Esophagus muscularis mucosa (tissue), 4 donors: ENCODE data around the gene UBAC2. TPM values are rescaled to one million over a fixed set of nuclear protein-coding genes. Genes with fewer than 3 reads are reported as not detected.

Experiments
- DNase-seq: peaks from one replicate; pipeline ENCODE4 v3.0.0-alpha.2; 2017; ENCODE audit errors: extremely low spot score
- H3K27ac ChIP-seq, 4 donors: fragments of 200-600 bp; sonication (generic); replicated peaks in 1 of 4; 1 replicate in 3 of 4; 2 replicates in 1 of 4; pipeline ENCODE4 v1.5.1; 2016 to 2019; ENCODE audit warnings: mild to moderate bottlenecking in 1 of 4
- H3K27me3 ChIP-seq, 4 donors: fragments of 200-600 bp; sonication (generic); one replicate each; pipeline versions ENCODE4 v1.5.1 to v1.6.0; 2016 to 2019
- H3K36me3 ChIP-seq, 4 donors: fragments of 200-600 bp; sonication (generic); one replicate each; pipeline ENCODE4 v1.5.1; 2016 to 2019
- H3K4me1 ChIP-seq, 4 donors: fragments of 200-600 bp; sonication (generic); one replicate each; pipeline ENCODE4 v1.5.1; 2016 to 2019
- H3K4me3 ChIP-seq, 4 donors: fragments of 200-600 bp; sonication (generic); 1 replicate in 2 of 4; 2 replicates in 2 of 4; pipeline ENCODE4 v1.5.1; 2016 to 2019; ENCODE audit warnings: mild to moderate bottlenecking in 4 of 4, moderate library complexity in 1 of 4
- H3K9me3 ChIP-seq, 4 donors: fragments of 200-600 bp; sonication (generic); 1 replicate in 3 of 4; 2 replicates in 1 of 4; pipeline ENCODE4 v1.5.1; 2016 to 2019
- EP300 ChIP-seq: sonication (generic); formaldehyde crosslinking; IDR thresholded peaks from one replicate; pipeline ENCODE4 v1.6.1; 2017; ENCODE audit warnings: antibody characterized with exemption
- POLR2A ChIP-seq: fragments of 450-650 bp; IDR thresholded peaks from one replicate; pipeline ENCODE4 v1.6.1; 2017; ENCODE audit warnings: antibody characterized with exemption, moderate library complexity, mild to moderate bottlenecking, low read depth
- POLR2AphosphoS5 ChIP-seq, 2 donors: sonication (generic); formaldehyde crosslinking; IDR thresholded peaks; one replicate each; pipeline ENCODE4 v1.6.1; 2017; ENCODE audit warnings: antibody characterized with exemption in 2 of 2
- WGBS: methylation state at CpG from one replicate; pipeline ENCODE4 v1.1.5; 2018; 5-methylcytosine and 5-hydroxymethylcytosine counted together
- intact Hi-C: fragments of 100-400 bp; cut with DNase I; formaldehyde crosslinking; loops from one replicate; pipeline ENCODE4 v1.15.1; 2023
- total RNA-seq, 4 donors: library from RNA; depleted of rRNA; stranded (reverse); fragments of >200 nt; gene quantifications; one replicate each; pipeline versions ENCODE4 v1.1.0 to v1.2.1, GENCODE V29; 2016
- TF ChIP-seq, protein P1 (sequence below), 3 experiments: fragments of 200-600 bp in 2 of 3; fragments of 450-650 bp in 1 of 3; sonication (generic) in 2 of 3; IDR thresholded peaks; one replicate each; pipeline ENCODE4 v1.5.1; 2017 to 2019; ENCODE audit warnings: antibody characterized with exemption in 3 of 3, mild to moderate bottlenecking in 2 of 3, moderate library complexity in 1 of 3

UBAC2 gene
- total RNA-seq, 4 donors from 2014 or later, result 42.6 to 62.1 (median 50.9) TPM

DNA sequence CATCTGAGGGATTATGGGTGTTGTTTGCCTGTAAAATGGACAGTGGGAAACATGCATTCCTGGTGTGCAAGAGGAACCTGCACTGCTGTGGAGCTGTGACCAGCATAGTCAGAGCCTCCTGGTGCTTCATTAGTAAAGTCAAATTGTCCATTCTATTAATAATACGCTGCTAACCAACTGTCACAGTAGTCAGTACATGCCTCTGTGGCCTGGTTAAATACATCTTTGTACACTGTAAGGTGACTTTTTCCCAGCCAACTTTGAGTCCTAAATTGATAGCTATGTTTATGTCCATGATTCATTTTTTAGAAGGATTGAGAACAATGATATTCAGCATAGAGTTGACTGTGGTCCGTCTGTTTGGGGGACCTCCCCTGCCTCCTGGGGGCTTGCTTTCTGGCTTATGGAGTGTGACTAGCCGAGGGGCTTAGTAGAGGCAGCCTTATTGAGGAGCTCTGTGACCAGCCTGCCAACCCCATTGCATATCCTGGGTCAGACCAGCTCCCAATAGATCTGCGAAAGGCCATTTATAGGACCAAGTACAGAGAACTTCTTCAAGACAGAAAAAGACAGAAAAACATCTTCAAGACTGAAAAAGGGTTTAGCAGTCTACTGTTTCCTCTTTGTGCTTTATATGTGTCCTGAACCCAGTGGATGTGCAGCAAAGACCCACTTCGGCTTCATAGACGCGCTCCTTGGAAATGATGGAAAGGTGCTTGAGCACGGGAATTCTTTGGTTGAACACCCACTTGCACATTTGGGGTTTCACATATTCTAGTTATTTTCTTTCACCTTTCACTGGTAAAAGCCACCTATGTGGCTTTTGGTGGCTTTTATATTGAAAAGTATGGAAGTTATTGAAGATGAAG, 102.2 kb downstream of the UBAC2 start:
- no peaks in the 10 kb centered on the region for H3K27me3 ChIP-seq
- TF ChIP-seq EP300, result no peak
- TF ChIP-seq, protein P1, sequence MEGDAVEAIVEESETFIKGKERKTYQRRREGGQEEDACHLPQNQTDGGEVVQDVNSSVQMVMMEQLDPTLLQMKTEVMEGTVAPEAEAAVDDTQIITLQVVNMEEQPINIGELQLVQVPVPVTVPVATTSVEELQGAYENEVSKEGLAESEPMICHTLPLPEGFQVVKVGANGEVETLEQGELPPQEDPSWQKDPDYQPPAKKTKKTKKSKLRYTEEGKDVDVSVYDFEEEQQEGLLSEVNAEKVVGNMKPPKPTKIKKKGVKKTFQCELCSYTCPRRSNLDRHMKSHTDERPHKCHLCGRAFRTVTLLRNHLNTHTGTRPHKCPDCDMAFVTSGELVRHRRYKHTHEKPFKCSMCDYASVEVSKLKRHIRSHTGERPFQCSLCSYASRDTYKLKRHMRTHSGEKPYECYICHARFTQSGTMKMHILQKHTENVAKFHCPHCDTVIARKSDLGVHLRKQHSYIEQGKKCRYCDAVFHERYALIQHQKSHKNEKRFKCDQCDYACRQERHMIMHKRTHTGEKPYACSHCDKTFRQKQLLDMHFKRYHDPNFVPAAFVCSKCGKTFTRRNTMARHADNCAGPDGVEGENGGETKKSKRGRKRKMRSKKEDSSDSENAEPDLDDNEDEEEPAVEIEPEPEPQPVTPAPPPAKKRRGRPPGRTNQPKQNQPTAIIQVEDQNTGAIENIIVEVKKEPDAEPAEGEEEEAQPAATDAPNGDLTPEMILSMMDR (IDR thresholded peaks at IDR 0.05), result no peak
- TF ChIP-seq POLR2AphosphoS5 (IDR thresholded peaks at IDR 0.05), result no peak
- TF ChIP-seq POLR2A, result no peak
- peak overlapping the region in 2 of 4 donors; percentile 59 to 76 for H3K27ac ChIP-seq
- H3K36me3 ChIP-seq, result no peaks in the 10 kb centered on the region
- no peaks in the 10 kb centered on the region for H3K9me3 ChIP-seq
- 97% methylated on average over 8 of the region's 8 CpGs for WGBS
- no peak overlapping the region for H3K4me3 ChIP-seq
- intact Hi-C loops, result no loop called here
- DNase-seq, result no peak
- peaks cover 2 to 80% (median 75%) of the 10 kb centered on the region in 4 donors for H3K4me1 ChIP-seq

DNA sequence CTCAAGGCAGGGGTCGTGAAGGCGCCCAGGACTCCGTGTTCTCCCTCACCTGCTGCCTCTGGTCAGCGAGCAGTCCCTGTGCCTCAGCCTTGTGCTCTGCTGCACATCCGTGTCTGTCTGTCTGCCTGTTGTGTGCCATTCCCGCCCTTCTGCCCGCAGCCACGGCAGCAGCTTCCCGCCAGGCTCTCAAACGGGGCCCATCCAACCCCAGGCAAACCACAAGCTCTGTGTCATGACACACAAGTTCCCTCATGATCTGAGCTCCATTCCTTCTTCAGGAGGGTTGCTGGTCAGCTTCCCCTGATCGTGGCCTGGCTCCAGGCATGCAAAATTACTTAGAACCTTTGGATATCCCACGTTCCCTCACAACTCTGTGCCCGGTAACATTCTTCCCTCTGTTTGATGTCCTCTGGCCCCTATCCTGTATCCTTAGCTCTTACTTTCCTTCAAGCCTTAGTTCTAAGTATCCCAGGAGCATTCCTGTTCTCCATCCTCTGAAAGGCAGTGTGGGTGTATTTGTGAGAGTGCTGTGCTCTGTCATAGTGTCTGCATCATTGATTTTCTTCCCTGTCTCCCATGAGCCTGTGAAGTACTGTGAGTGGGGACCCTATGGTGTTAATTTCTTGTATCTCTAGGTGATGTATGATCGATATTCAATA, 103.3 kb downstream of the UBAC2 start:
- WGBS, result 79% methylated on average over 14 of the region's 14 CpGs
- peak; percentile 28 to 55 for TF ChIP-seq POLR2AphosphoS5 (IDR thresholded peaks at IDR 0.05)
- TF ChIP-seq, protein P1 (IDR thresholded peaks at IDR 0.05), result no peak
- intact Hi-C loops, result no loop called here

DNA sequence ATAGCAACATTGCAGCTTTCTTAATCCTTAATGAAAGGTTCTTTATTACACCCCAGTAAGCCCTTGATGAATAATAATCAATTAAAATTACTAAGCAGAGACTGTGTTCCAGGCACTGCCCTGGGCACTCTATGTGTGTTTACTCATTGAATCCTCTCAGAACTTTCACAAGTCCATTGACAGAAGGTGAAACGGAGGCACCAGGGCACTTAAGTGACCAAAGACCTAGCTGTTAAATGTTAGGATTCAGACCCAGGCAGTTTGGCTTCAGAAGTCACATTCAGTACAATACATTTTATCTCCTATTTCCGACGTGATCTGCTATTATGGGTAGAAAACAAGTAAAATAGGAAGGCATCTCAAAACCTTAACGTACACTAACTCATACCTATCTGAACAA, 103.9 kb downstream of the UBAC2 start:
- no peak for TF ChIP-seq POLR2A
- TF ChIP-seq, protein P1 (IDR thresholded peaks at IDR 0.05), result no peak
- no peak for TF ChIP-seq EP300
- no peak for TF ChIP-seq POLR2AphosphoS5 (IDR thresholded peaks at IDR 0.05)
- intact Hi-C loops, result no loop called here
- H3K27ac ChIP-seq, result peak overlapping the region; percentile 28 to 76 (median 66)

More for the DNA sequence above, 103.3 kb downstream of the UBAC2 start:
- Histone ChIP-seq H3K4me3 (peak overlapping the region in 2 of 4 donors; percentile 2 to 6), H3K4me1 (peaks cover 6 to 81% (median 77%) of the 10 kb centered on the region in 4 donors), H3K36me3 (no peaks in the 10 kb centered on the region), H3K27ac (peak overlapping the region; percentile 28 to 76 (median 66)), H3K9me3 (no peaks in the 10 kb centered on the region), H3K27me3 (no peaks in the 10 kb centered on the region)
- no peak for DNase-seq

DNA sequence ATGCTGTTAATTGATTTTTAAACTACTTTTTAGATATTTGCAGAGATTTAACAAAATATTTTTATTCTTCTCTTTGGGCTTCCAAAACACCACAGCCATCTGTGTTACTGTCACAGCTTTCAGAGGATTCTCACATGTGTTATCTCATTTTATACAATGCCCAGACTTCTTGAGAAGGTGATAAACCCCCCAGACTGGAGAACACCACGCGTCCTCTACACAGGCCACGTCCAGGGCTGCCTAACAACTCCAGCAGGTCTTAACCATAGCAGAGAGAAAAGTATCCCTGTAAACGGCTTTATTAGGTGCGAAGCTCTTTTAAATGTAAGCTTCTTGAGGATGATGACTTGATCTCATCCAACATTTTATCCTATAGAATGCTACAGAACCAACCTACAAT, 104.5 kb downstream of the UBAC2 start:
- H3K9me3 ChIP-seq, result no peaks in the 10 kb centered on the region
- intact Hi-C loops, result no loop called here
- peaks cover 6 to 86% (median 79%) of the 10 kb centered on the region in 4 donors for H3K4me1 ChIP-seq
- H3K4me3 ChIP-seq, result peak overlapping the region in 3 of 4 donors; percentile 52 to 54 (median 53)
- no peaks in the 10 kb centered on the region for H3K36me3 ChIP-seq
- no peaks in the 10 kb centered on the region for H3K27me3 ChIP-seq
- peak overlapping the region; percentile 59 to 76 (median 70) for H3K27ac ChIP-seq
- TF ChIP-seq POLR2A (no peak), EP300 (no peak), POLR2AphosphoS5 (IDR thresholded peaks at IDR 0.05) (no peak)
- TF ChIP-seq, protein P1 (IDR thresholded peaks at IDR 0.05), result no peak
- WGBS, result 73% methylated on average over 5 of the region's 5 CpGs
- no peak for DNase-seq

More for the DNA sequence above, 103.9 kb downstream of the UBAC2 start:
- DNase-seq, result no peak
- Histone ChIP-seq H3K4me3 (peak overlapping the region in 2 of 4 donors; percentile 6 to 53), H3K36me3 (no peaks in the 10 kb centered on the region), H3K9me3 (no peaks in the 10 kb centered on the region), H3K27me3 (no peaks in the 10 kb centered on the region), H3K4me1 (peaks cover 6 to 84% (median 79%) of the 10 kb centered on the region in 4 donors)
- 74% methylated on average over 4 of the region's 4 CpGs for WGBS
